ENCODE data around the gene CD300LF. TPM values are rescaled to one million over a fixed set of nuclear protein-coding genes. Genes with fewer than 3 reads are reported as not detected.
A peak's percentile ranks its signal among the peaks of the same experiment; 100 is the strongest.

CD300LF gene
- total and polyA plus RNA-seq, 4 donors: 0.13 to 1.9 (median 1.0) TPM

- no peak overlapping the region for H3K9ac ChIP-seq (ENCODE audit: low read depth in 1 of 2, low read length in 2 of 2)
- peak overlapping the region; percentile 51 to 75 for H3K27ac ChIP-seq (ENCODE audit: low read depth in 1 of 2, low read length in 2 of 2)
- peaks cover 59 to 99% (median 90%) of the 10 kb centered on the region in 4 donors for H3K4me1 ChIP-seq (ENCODE audit: control insufficient read depth in 4 of 4, insufficient read depth in 4 of 4, low read length in 3 of 4)
- no peak for DNase-seq (ENCODE audit: low spot score)
- TF ChIP-seq REST (IDR thresholded peaks at IDR 0.05) (no peak), ATF3 (IDR thresholded peaks at IDR 0.05) (no peak), TAF1 (conservative IDR thresholded peaks at IDR 0.05) (no peak), RAD21 (IDR thresholded peaks at IDR 0.05) (no peak), ZBTB33 (IDR thresholded peaks at IDR 0.05) (no peak), HNF4A (conservative IDR thresholded peaks at IDR 0.05) (no peak), NR2F2 (IDR thresholded peaks at IDR 0.05) (no peak), JUND (IDR thresholded peaks at IDR 0.05) (no peak), GABPA (IDR thresholded peaks at IDR 0.05 in 1 of 2, conservative IDR thresholded peaks at IDR 0.05 in 1 of 2) (no peak)
- H3K27me3 ChIP-seq (ENCODE audit: control insufficient read depth in 4 of 4, insufficient read depth in 4 of 4, low read length in 3 of 4): no peaks in the 10 kb centered on the region
- no peaks in the 10 kb centered on the region for H3K9me3 ChIP-seq (ENCODE audit: control insufficient read depth in 4 of 4, low read length in 3 of 4)
- 46% methylated on average over 5 of the region's 5 CpGs for WGBS
- H3K36me3 ChIP-seq (ENCODE audit: control insufficient read depth in 4 of 4, insufficient read depth in 3 of 4, low read depth in 1 of 4, low read length in 3 of 4): no peaks in the 10 kb centered on the region
- no peak overlapping the region for H3K4me3 ChIP-seq (ENCODE audit: low read depth in 1 of 3, low read length in 3 of 3)
These were observed 48.7 kb upstream of the CD300LF start for GRCh38 chr17:74761419-74761818.

- no peak for DNase-seq (ENCODE audit: low spot score)
- no peaks in the 10 kb centered on the region for H3K36me3 ChIP-seq (ENCODE audit: control insufficient read depth in 4 of 4, insufficient read depth in 3 of 4, low read depth in 1 of 4, low read length in 3 of 4)
- H3K27me3 ChIP-seq (ENCODE audit: control insufficient read depth in 4 of 4, insufficient read depth in 4 of 4, low read length in 3 of 4): no peaks in the 10 kb centered on the region
- H3K9ac ChIP-seq (ENCODE audit: low read depth in 1 of 2, low read length in 2 of 2): no peak overlapping the region
- WGBS: 49% methylated on average over 7 of the region's 7 CpGs
- H3K4me3 ChIP-seq (ENCODE audit: low read depth in 1 of 3, low read length in 3 of 3): no peak overlapping the region
- H3K27ac ChIP-seq (ENCODE audit: low read depth in 1 of 2, low read length in 2 of 2): peak overlapping the region; percentile 51 to 75
- no peaks in the 10 kb centered on the region for H3K9me3 ChIP-seq (ENCODE audit: control insufficient read depth in 4 of 4, low read length in 3 of 4)
- H3K4me1 ChIP-seq (ENCODE audit: control insufficient read depth in 4 of 4, insufficient read depth in 4 of 4, low read length in 3 of 4): peaks cover 57 to 97% (median 85%) of the 10 kb centered on the region in 4 donors
- TF ChIP-seq GABPA (IDR thresholded peaks at IDR 0.05 in 1 of 2, conservative IDR thresholded peaks at IDR 0.05 in 1 of 2): peak in 1 of 2 donors; percentile 37
- no peak for TF ChIP-seq TAF1 (conservative IDR thresholded peaks at IDR 0.05)
- TF ChIP-seq RAD21 (IDR thresholded peaks at IDR 0.05): peak in 1 of 2 donors; percentile 42
- TF ChIP-seq HNF4A (conservative IDR thresholded peaks at IDR 0.05): peak; percentile 64 to 89
- TF ChIP-seq ATF3 (IDR thresholded peaks at IDR 0.05): no peak
- peak; percentile 48 for TF ChIP-seq FOXA2 (IDR thresholded peaks at IDR 0.05)
- TF ChIP-seq REST (IDR thresholded peaks at IDR 0.05): peak; percentile 83
- TF ChIP-seq CTCF (IDR thresholded peaks at IDR 0.05; ENCODE audit: low read depth, low read length, missing input control): no peak
- peak; percentile 57 for TF ChIP-seq NR2F2 (IDR thresholded peaks at IDR 0.05)
- TF ChIP-seq JUND (IDR thresholded peaks at IDR 0.05): peak in 1 of 2 donors; percentile 73
- TF ChIP-seq SP1 (IDR thresholded peaks at IDR 0.05): peak; percentile 78
- no peak for TF ChIP-seq ZBTB33 (IDR thresholded peaks at IDR 0.05)
- no peak for TF ChIP-seq HNF4G (IDR thresholded peaks at IDR 0.05)
- peak; percentile 91 to 96 for TF ChIP-seq RXRA (IDR thresholded peaks at IDR 0.05)
- TF ChIP-seq YY1 (IDR thresholded peaks at IDR 0.05): peak; percentile 45
- no peak for TF ChIP-seq EGR1 (IDR thresholded peaks at IDR 0.05; ENCODE audit: low read depth in 2 of 2)
These were observed 47.8 kb upstream of the CD300LF start for GRCh38 chr17:74760404-74761105.

All from liver (tissue), 9 donors.